GM12891 (cell line): Measurements from ENCODE around the gene ANO9.

ENCODE experiments used
- POLR2A ChIP-seq: IDR thresholded peaks from 2 replicates; pipeline ENCODE4 v1.6.1; 2011; ENCODE audit warnings: low read depth, low read length, control low read depth
- POLR2AphosphoS5 ChIP-seq: IDR thresholded peaks from 2 replicates; pipeline ENCODE4 v1.6.1; 2011; ENCODE audit warnings: low read depth, low read length, control low read depth
- TAF1 ChIP-seq: IDR thresholded peaks from 2 replicates; pipeline ENCODE4 v1.6.1; 2011; ENCODE audit warnings: low read depth, low read length, control low read depth

DNA sequence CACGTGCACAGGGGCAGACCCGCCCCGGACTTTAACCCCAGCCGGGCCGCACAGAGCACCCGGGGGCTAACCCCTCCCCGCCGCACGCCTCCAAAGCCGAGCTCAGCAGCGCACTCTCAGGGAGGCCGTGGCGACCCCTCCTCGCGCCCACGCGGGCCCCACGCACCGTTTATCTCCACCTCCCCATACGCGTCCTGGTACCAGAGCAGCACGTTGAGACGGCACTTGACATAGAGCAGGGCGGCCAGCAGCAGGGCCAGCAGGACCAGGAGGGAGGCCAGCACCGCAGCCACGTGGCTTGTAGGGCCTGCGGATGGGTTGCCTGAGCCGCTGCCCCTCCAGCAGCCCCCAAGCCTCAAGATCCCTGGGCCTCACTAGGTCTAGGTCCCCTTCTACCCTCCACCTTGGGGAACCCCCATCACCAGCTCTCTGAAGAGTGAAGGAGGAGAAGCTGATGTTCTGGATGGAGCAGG is 34.1 kb downstream of the ANO9 start:
- TF ChIP-seq POLR2A, result no peak
- TF ChIP-seq POLR2AphosphoS5, result no peak
- no peak for TF ChIP-seq TAF1
